NCI-H187 treated with DMSO at 0.1 percent for 48 hours (cell line): Measurements from ENCODE around the gene KRT9.
"Not testable (repeated sequence)": the region's sequence is repeated elsewhere in the genome, so short reads cannot be mapped to it uniquely, and the experiment has no call there.

Experiments used
- DNase-seq: peaks from one replicate; lab custom pipeline; 2025; lab: John Stamatoyannopoulos, UW

KRT9 gene, protein sequence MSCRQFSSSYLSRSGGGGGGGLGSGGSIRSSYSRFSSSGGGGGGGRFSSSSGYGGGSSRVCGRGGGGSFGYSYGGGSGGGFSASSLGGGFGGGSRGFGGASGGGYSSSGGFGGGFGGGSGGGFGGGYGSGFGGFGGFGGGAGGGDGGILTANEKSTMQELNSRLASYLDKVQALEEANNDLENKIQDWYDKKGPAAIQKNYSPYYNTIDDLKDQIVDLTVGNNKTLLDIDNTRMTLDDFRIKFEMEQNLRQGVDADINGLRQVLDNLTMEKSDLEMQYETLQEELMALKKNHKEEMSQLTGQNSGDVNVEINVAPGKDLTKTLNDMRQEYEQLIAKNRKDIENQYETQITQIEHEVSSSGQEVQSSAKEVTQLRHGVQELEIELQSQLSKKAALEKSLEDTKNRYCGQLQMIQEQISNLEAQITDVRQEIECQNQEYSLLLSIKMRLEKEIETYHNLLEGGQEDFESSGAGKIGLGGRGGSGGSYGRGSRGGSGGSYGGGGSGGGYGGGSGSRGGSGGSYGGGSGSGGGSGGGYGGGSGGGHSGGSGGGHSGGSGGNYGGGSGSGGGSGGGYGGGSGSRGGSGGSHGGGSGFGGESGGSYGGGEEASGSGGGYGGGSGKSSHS

DNA sequence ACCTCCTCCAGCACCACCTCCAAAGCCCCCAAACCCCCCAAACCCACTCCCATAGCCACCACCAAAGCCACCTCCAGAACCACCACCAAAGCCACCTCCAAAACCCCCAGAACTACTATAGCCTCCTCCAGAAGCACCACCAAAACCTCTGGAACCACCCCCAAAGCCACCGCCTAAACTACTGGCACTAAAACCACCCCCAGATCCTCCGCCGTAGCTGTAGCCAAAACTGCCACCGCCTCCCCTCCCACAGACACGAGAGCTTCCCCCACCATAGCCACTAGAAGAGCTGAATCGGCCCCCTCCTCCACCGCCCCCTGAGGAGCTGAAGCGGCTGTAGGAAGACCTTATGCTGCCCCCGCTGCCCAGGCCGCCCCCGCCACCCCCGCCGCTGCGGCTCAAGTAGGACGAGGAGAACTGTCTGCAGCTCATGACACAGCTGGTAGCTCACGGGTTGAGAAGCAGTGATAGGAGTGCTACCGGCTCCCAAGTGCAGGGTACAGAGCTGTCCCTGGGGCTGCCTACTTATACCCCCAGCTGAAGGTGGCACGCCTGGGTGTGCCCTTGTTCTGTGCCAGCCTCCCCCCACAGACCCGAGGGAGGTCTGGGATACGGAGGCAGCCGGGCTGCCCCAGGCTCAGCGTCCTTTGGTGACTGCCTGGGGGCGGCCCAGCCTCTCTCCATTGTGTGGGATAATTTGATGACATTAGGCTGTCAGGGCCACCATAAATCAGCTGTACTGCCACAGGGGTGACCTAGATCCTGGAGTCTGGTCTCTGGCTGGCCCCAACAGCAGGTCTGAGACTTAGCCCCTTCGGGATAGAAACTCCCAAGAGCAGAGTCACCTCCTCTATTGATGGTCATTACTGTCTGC is at the start of gene KRT9:
TSS of gene KRT9 (minus strand) at position 499 of the 874 bp plus-strand sequence. CDS start at position 432, 67 bp downstream.
- no peak for DNase-seq

DNA sequence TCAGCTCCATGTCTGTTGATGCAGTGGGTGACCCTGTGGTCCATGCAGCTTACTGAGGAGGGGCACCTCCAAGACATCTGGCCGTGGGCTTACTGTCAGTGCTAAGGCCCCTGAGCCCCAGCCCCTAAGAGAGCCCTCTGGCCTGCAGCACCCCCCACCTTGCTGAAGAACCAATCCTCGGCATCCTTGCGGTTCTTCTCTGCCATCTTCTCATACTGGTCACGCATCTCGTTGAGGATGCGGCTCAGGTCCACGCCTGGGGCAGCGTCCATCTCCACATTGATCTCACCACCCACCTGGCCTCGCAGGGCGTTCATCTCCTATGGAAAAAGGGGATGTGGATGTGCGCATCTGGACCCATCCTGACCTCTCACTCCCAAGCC is 49.6 kb upstream of the KRT9 start:
- DNase-seq = not testable (repeated sequence)

DNA sequence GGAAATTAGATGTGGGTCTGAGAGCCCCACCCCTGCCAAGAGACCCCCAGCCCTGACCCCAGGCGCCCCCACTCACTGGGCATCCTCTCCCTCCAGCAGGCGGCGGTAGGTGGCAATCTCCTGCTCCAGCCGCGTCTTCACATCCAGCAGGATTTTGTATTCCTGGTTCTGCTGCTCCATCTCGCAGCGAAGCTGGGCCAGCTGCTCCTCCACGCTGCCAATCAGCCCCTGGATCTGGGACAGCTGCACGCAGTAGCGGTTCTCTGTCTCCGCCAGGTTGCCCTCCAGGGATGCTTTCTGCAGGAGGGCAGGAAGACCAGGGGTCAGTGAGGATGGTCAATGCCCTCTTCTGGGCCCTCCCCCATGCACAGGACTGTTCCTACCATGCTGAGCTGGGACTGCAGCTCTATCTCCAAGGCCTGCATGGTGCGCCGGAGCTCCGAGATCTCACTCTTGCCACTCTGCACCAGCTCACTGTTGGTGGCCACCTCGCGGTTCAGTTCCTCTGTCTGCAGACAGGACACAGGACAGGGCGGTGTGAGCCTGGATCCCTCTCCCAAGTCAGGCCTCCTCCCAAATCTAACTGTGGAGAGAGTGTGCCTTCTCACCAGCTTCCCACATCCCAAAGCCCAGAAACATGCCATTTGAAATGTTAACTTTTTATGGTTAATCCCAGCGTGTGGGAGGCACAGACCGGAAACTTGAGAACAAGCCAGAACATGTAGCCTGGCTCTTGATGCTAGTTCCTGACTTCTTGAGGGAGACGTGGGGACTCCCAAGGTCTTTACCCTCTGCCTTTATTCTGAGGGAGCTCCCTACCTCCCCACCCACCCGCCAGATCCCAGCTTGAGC is 49.0 kb upstream of the KRT9 start:
- no peak for DNase-seq

DNA sequence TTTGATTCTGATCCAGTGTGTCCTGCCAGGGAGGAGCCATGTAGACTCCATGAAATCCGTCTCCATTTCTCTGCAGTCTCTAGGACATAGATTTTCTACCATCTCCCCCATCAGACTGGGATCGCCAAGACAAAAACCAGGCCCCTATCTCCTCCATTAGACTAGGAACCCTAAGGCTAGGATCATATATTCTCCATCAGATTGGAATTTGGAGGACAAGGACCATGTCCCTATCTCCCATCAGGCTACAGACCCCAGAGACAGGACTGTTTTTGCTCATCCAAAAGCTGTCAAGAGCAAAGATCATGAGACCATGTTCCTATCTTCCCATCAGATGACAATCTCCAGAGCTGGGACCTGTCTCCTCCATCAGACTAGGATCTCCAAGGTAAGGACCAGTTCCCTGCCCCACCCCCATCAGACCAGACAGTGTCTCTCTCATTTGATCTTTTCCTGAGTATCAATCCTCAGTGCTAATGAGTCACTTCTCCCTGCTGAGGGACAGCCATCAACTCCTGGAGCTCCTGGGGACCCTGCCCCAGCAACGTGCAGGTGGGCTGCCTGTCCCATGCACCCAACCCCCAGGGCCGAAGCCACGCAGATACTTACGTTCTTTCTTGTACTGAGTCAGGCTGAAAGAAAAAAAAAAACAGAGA is 48.2 kb upstream of the KRT9 start:
- DNase-seq = not testable (repeated sequence)

DNA sequence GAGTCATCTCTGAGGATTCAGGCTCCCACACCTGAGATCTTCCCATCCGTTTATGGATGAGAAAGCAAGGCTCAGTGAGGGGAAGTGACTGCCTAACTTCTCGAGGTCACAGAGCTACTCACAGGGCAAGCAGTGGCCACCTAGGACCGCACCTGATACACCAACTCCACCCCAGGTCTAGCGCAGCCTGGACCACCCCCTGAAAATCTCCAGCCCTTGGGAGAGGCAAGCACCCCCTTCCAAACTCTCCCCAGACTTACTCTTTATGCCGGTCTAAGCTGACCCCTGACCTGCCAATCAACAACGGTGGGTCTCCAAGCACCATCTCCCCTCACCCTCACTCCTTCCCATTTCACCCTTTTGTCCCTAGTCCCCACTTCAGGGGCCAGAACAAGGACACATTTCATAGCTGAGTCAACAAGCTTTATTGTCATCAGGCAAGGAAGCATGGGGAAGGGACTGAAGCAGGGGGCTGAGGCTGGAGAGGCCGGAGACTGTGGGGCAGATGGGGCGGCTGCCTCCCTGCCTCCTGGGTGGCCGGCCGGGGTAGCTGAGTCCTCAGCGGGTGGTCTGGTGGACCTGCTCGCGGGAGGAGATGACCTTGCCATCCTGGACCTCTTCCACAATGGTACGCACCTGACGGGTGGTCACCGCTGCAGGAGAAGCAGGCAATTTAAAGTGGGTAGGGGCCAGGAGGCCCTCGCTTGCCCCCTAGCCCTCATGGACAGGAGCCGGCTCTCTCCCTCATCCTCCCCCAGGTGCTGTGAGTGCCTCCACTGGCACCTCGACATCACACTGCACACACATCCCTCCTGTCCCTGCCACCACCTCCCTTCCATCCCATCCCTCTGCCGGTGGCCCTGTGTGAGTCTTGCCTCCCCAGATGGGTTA is 47.4 kb upstream of the KRT9 start:
- DNase-seq = no peak

DNA sequence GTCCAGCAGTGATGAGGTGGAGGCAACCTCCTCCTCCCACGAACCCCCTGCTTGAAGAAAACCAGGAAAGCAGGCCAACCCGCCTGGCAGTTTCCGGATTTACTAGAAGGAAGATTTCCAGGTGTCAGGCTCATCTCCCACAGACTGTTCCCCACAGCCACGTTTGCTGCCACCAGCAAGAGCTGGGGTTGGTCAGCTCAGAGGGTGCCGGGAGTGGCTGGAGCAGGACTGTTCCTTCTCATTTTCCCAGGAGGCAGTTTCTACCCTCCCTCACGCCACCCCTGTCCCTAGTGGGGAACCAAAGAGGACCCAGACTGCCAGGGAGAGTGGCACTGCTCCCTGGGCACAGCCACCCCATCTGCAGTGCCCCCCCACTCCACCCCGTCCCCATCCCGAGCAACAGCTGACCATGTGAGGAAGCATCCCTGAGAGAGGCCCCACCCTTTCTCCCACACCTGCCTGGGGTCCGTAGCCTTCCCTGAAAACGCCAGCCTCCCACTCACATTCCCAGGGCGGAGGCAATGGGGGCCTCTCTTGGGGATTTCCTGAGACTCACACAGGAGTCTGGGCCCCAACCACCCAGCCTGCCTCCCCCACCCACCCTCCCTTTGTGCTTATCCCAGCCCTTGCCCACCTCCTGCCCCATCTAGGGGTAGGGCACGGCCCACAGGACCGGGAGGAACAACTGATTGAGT is 46.6 kb upstream of the KRT9 start:
- DNase-seq = no peak

DNA sequence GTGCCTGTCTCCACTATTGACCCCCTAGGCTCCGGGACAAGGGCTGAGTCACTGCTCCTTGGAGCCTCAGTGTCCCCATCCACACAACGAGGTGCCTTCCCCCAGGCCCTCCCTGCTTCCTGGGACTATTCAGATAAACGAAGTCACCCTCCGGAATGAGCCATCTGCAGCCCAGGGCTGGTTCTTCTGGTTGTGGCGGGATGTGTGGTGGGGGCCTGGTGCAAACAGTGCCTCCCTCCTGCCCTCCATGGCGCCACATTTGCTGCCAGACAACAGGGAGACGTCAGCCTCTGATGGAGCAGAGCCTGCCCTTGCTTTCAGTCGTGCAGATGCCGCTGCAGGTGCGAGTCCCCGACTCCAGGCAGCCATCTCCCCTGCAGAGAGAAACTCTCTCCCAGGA is 45.8 kb upstream of the KRT9 start:
- no peak for DNase-seq

DNA sequence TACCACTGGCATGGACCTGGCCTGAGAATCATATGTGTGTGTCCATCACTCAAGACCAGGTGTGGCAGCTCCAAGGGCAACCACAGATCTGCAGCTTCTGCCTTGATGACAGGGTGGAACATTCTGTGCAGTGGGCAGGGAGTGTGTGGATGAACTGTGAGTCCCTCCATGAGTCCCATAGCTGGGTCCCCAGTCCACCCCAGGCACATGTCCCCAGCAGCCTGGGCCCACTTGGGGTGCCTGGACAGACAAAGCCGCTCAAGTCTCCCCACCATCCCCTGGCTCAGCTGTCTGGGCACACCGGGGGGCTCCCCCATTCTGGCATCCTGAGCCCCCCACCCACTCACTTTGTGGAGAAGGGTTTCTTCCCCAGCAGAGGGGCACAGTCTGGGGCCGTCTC is 45.3 kb upstream of the KRT9 start:
- DNase-seq = no peak

DNA sequence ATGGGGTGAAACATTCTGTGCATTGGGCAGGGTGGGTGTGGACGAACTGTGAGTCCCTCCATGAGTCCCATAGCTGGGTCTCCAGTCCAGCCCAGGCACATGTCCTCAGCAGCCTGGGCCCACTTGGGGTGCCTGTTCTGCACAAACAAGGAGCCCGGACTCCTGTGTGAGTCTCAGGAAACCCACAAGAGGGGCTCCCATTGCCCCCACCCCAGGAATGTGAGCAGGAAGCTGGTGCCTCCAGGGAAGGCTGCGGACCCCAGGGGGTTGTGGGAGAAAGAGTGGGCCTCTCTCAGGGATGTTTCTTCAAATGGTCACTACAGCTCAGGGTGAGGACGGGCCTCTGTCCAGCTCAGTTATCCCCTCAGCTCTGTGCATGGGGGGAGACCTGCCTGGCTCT is 44.6 kb upstream of the KRT9 start:
- DNase-seq = not testable (repeated sequence)

DNA sequence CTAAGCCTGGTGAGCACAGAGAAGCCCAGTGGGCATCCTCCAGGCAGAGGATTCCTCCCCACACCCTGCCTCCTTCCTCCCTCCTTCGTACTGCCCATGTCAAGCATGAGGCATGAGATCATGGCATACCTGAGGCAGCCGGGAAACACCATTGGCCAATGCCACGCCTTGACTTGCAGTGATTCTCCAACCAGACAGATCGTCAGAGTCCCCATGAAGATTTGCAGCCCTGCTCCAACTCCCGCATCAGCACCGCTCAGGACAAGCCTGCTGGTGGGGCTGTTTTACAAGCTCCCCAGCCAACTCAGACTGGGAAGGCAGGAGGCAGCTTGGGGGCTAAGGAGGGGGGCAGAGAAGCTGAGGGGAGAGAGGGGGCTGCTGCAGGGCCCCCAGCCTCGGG is 43.6 kb upstream of the KRT9 start:
- no peak for DNase-seq

DNA sequence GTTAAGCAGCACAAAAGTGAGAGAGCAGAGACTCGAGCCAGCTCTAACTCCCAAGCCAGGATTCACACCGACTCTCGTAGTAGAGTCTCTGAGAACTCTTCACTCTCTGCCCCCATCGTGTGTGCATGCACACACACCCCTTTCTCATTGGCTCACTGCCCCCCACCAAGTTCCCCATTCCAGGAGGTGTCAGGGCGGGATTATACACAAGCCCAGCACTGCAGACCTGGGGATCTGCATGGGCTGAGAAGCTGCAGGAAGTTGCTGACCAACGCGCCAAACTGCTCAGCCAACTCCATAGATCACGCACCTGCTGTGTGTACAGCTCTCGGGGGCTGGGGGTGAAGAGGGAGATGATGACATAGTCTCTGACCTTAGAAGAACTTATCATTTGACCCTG is 42.9 kb upstream of the KRT9 start:
- DNase-seq = not testable (repeated sequence)

DNA sequence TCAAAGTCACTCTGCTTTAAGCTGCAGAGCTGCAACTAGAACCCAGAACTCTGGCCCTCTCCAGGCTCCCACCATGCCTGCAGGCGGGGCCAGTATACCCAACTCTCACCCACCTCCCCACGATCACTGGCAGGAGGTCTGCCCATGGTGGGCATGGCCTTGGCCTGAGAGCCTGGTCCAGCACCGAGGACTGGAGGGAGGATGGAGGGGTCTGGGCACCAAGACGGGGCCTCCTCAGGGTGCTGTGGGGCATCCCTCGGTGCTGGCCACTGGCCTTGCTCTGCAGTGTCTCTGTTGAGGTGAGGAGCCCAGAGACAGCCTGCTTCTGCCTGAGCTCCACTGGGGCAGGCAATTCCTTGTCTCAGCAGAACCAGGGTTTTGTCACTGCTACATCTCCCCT is 42.2 kb upstream of the KRT9 start:
- no peak for DNase-seq

DNA sequence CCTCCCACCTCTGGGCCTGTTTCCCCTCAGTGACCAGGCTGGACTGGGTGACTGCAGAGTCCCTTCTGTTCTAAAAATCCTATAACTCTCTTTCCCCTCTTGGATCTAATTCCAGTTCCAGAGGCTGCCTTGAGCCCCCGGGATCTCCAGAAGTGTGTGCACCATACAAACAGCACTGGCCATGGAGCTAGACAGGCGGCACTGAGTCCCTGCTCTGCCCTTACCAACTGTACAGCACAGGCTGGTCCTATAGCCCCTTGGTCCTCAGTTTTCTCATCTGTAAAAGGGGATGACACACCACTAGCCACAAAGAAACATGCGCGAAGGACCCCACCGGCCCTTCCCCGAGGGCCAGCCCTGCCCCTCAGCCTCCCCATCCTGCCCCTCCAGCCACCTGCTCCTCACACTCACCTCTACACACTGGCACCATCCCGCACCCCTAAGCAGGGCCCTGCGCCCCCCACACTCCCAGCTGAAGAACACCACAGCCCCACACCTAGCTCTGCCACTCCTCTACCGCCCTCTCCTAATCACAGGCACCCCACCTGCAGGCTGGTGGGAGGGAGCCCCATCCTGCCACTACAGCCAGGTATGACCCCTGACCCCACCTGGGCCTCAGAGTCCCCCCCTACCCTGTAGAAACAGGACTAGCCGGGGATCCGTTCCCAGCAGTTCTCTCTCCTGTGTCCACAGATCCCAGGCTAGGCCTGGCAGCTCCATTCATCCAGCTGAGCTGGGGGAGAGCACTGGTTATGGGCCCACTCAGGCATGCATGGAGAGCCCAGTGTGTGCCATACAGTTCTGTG is 41.6 kb upstream of the KRT9 start:
- no peak for DNase-seq

DNA sequence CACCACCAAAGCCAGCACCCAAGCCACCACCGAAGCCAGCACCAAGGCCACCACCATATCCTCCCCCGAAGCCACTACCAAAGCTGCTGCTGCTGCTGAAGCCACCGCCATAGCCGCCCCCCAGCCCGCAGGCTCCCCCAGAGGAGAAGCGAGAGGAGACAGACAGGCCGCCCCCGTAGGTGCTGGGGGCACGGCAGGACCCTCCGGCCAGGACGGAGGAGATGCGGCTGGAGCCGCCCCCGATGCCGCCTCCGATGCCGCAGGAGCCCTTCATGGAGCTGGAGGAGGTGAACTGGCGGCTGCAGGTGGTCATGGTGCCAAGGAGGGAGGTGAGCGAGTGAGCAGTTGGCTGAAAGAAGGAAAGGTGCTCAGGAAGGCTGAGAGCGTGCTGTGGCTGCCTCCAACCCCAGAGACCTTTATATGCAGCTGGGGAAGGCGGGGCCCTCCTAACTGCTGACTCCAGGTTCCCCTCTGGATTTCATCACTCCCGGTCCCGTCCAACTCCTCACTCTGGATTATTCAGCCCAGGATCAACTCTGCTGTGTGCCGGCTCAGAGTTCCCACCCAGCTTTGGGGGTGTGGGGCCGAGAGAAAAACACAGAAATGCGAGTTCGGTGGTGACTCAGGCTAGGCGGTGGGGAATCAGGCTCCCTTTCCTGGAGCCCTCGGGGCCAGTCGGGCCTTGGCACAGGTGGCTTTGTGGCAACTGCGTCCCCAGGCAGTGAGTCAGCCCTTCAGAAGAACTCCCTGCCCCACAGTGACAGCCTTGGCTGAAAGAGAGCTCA is 40.7 kb upstream of the KRT9 start, which contains the start of gene KRT16:
TSS of gene KRT16 (minus strand) at position 392 of the 785 bp plus-strand sequence. CDS start at position 313, 79 bp downstream.
- not testable (repeated sequence) for DNase-seq

DNA sequence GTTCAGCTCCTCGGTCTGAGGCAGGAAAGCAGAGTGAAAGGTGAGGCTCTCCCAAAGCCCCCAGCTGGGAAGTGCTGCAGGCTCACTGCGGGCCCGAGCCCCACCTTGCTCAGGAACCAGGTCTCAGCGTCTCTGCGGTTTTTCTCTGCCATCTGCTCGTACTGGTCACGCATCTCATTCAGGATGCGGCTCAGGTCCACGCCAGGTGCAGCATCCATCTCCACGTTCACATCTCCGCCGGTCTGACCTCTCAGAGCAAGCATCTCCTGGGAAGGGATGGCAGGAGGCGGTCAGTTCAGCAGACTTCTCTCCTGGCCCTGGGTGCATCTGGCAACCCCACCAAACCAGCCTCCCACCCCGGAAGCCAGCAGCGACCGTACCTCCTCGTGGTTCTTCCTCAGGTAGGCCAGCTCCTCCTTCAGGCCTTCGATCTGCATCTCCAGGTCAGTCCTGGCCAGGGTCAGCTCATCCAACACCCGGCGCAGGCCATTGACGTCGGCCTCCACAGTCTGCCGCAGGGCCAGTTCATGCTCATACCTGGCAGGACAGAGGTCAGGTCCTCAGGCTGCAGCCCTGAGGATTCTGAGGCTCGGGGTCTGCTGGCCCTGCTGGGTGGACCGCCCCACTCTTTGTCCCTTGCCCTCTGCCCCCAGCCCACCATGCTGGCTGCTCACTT is 39.2 kb upstream of the KRT9 start:
- DNase-seq = no peak

DNA sequence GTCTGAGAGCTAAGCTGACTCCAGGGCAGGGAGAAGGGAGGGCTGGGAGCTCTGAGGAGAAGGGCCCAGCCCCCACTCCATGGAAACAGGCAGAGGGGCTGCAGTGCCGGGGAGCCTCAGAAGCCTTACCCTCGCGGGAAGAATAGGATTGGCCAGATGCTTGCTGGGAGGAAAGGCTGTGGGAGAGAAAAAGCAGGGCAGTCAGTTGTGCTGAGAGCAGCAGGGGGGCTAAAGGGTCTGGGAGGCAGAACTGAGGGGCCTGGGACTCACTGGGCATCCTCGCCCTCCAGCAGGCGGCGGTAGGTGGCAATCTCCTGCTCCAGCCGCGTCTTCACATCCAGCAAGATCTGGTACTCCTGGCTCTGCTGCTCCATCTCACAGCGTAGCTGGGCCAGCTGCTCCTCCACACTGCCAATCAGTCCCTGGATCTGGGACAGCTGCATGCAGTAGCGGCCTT is 38.2 kb upstream of the KRT9 start:
- DNase-seq = not testable (repeated sequence)

DNA sequence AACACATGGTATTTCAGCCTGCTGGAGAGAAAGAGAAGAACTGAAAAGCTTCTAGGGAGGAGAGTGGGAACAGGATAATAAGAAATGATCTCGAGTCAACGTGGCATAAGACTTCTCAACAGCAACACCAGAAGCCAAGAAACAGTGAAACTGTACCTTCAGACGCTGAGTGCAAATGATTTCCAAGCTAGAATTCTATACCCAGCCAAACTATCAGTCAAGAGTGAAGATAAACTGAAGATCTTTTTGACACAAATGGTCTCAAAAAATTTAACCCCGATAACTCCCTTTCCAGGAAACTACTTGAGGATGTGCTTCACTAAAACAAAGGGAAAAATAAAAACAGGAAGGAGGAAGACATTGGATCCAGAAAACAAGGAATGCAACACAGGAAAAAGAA is 35.1 kb upstream of the KRT9 start:
- not testable (repeated sequence) for DNase-seq
